ENCODE measurements around the gene RAB25. TPM values are rescaled to one million over a fixed set of nuclear protein-coding genes. Genes with fewer than 3 reads are reported as not detected.

RAB25 gene
- total RNA-seq, 1 donor from 2014 or later = 3.1 TPM

- H3K36me3 ChIP-seq (ENCODE audit: insufficient read depth, low read length) = no peaks in the 10 kb centered on the region
- FAIRE-seq = no peak
- Mint-ChIP-seq H3K36me3 (ENCODE audit: low read depth, unreplicated experiment) (peaks cover 13% of the 10 kb centered on the region), H3K9me3 (ENCODE audit: unreplicated experiment) (no peaks in the 10 kb centered on the region), H3K27ac (ENCODE audit: unreplicated experiment) (peak overlapping the region; percentile 84), H3K4me1 (ENCODE audit: low read depth, unreplicated experiment) (peaks cover 54% of the 10 kb centered on the region), H3K27me3 (ENCODE audit: low read depth, unreplicated experiment) (no peaks in the 10 kb centered on the region), H3K4me3 (ENCODE audit: unreplicated experiment) (no peak overlapping the region)
- peak overlapping the region; percentile 62 for H3K4me2 ChIP-seq (ENCODE audit: low read length)
- H3K27me3 ChIP-seq (ENCODE audit: insufficient read depth, low read length) = no peaks in the 10 kb centered on the region
- peak overlapping the region; percentile 90 for H3K9ac ChIP-seq (ENCODE audit: low read length)
- peaks cover 54% of the 10 kb centered on the region for H3K4me1 ChIP-seq (ENCODE audit: insufficient read depth, low read length)
- no peaks in the 10 kb centered on the region for H3K9me3 ChIP-seq (ENCODE audit: insufficient read depth, low read depth, low read length)
- no peak for DNase-seq (ENCODE audit: low read depth)
- peak overlapping the region; percentile 88 for H3K27ac ChIP-seq (ENCODE audit: low read depth, low read length)
- no peak overlapping the region for H3K4me3 ChIP-seq (ENCODE audit: insufficient read depth, low read depth, low read length)
- H3K79me2 ChIP-seq (ENCODE audit: insufficient read depth, low read length) = peaks cover 24% of the 10 kb centered on the region
- TF ChIP-seq, protein P1, sequence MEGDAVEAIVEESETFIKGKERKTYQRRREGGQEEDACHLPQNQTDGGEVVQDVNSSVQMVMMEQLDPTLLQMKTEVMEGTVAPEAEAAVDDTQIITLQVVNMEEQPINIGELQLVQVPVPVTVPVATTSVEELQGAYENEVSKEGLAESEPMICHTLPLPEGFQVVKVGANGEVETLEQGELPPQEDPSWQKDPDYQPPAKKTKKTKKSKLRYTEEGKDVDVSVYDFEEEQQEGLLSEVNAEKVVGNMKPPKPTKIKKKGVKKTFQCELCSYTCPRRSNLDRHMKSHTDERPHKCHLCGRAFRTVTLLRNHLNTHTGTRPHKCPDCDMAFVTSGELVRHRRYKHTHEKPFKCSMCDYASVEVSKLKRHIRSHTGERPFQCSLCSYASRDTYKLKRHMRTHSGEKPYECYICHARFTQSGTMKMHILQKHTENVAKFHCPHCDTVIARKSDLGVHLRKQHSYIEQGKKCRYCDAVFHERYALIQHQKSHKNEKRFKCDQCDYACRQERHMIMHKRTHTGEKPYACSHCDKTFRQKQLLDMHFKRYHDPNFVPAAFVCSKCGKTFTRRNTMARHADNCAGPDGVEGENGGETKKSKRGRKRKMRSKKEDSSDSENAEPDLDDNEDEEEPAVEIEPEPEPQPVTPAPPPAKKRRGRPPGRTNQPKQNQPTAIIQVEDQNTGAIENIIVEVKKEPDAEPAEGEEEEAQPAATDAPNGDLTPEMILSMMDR (IDR thresholded peaks at IDR 0.05; ENCODE audit: insufficient read depth, low read depth, low read length) = no peak
- TF ChIP-seq EZH2 (IDR thresholded peaks at IDR 0.05; ENCODE audit: insufficient read depth, low read length) = no peak
- no peaks in the 10 kb centered on the region for H4K20me1 ChIP-seq (ENCODE audit: insufficient read depth, low read length)
- no peak overlapping the region for H2AFZ ChIP-seq (ENCODE audit: low read depth, low read length)
Measured at GRCh38 chr1:156103521-156103947, 42.6 kb downstream of the RAB25 start.

DNA sequence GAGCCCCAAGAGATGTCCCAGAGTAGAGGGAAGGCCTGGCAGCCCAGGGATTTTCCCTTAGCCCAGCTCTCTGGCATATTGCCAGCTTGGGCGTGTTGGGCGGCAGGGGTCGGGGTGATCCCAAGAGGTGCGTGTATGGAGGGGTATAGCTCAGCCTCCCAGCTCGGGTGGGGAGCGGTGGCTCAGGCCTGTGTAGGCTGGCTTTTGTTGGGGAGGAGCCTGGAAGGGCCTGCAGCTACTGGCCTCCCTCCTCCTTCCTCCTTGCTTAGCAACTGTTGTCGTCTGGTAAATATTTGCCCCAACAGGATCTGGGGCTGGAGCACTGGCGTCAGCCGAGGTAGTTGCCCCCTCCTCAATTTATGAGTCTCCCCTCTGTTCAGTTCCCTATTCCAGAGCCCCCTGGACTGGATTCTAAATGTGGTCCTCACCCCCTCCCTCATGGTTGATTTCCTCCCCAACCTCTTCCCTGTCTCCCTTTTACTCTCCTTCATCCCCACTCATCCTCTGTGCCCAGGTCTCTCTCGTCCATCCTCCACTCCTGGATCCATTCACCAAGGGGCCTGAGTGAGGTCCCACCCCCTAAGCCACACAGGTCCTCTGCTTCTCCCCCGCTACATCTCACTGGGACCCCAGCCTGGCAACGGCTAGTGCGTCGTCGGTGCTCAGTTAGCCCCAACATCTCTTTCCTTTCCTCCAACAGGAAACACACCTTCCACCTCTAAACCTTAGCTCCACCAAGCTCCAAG is 43.3 kb downstream of the RAB25 start:
- DNase-seq (ENCODE audit: low read depth) (peak; percentile 72), FAIRE-seq (no peak)
- Histone ChIP-seq H3K27me3 (ENCODE audit: insufficient read depth, low read length) (no peaks in the 10 kb centered on the region), H3K4me3 (ENCODE audit: insufficient read depth, low read depth, low read length) (no peak overlapping the region), H4K20me1 (ENCODE audit: insufficient read depth, low read length) (no peaks in the 10 kb centered on the region), H2AFZ (ENCODE audit: low read depth, low read length) (no peak overlapping the region), H3K4me1 (ENCODE audit: insufficient read depth, low read length) (peaks cover 54% of the 10 kb centered on the region), H3K36me3 (ENCODE audit: insufficient read depth, low read length) (no peaks in the 10 kb centered on the region), H3K79me2 (ENCODE audit: insufficient read depth, low read length) (peaks cover 24% of the 10 kb centered on the region), H3K9ac (ENCODE audit: low read length) (peak overlapping the region; percentile 90), H3K27ac (ENCODE audit: low read depth, low read length) (peak overlapping the region; percentile 88), H3K9me3 (ENCODE audit: insufficient read depth, low read depth, low read length) (no peaks in the 10 kb centered on the region), H3K4me2 (ENCODE audit: low read length) (peak overlapping the region; percentile 62)
- Mint-ChIP-seq H3K4me1 (ENCODE audit: low read depth, unreplicated experiment) (peaks cover 54% of the 10 kb centered on the region), H3K9me3 (ENCODE audit: unreplicated experiment) (no peaks in the 10 kb centered on the region), H3K27ac (ENCODE audit: unreplicated experiment) (peak overlapping the region; percentile 100), H3K4me3 (ENCODE audit: unreplicated experiment) (peak overlapping the region; percentile 65), H3K27me3 (ENCODE audit: low read depth, unreplicated experiment) (no peaks in the 10 kb centered on the region), H3K36me3 (ENCODE audit: low read depth, unreplicated experiment) (peaks cover 13% of the 10 kb centered on the region)
- TF ChIP-seq, protein P1 (IDR thresholded peaks at IDR 0.05; ENCODE audit: insufficient read depth, low read depth, low read length) = no peak
- TF ChIP-seq EZH2 (IDR thresholded peaks at IDR 0.05; ENCODE audit: insufficient read depth, low read length) = no peak

Data from astrocyte (in vitro differentiated cells and primary cell).